K562 (cell line): Measurements from ENCODE around the gene DHCR24. TPM values are rescaled to one million over a fixed set of nuclear protein-coding genes. Genes with fewer than 3 reads are reported as not detected.

Experiments used
- ATAC-seq: fragments of 200-7000 bp; cut with Tn5 transposase; 3 replicates; pipeline ENCODE4 v1.9.1; 2020; ENCODE audit warnings: moderate library complexity
- BruUV-seq: library from RNA; stranded (reverse); fragments of 400-500 nt; replicated peaks from 2 replicates; lab custom pipeline; 2021; lab: Mats Ljungman, UMichigan
- CTCF ChIA-PET: fragments of 300-600 bp; formaldehyde crosslinking; extraction: SDS; loops from one replicate; lab custom pipeline; 2021; ENCODE audit warnings: low intra/inter-chr PET ratio; lab: Yijun Ruan, JAX
- POLR2A ChIA-PET: fragments of 300-600, 350-650 bp; sonication (Branson Sonifier 250); formaldehyde crosslinking; extraction: SDS; loops from one replicate; lab custom pipeline; 2021; ENCODE audit warnings: antibody characterized with exemption, inconsistent platforms; lab: Yijun Ruan, JAX
- DNase-seq, 4 experiments: peaks; one replicate each; pipeline versions ENCODE4 v3.0.0 to v3.0.0-alpha.2; 2011 to 2018; ENCODE audit warnings: low spot score in 3 of 4, mixed read lengths in 3 of 4; ENCODE audit errors: extremely low read depth in 1 of 4
- FAIRE-seq: peaks from 2 replicates; lab custom pipeline; 2011; peaks lifted over from hg19 to GRCh38; lab: Jason Lieb, UNC
- H2AFZ ChIP-seq: 2 replicates; pipeline ENCODE4 v1.6.0; 2011; ENCODE audit warnings: low read depth, low read length, control low read depth, inconsistent platforms
- H3K27ac ChIP-seq: fragments of 200-600 bp; 3 replicates; pipeline ENCODE4 v1.8.0; 2011; ENCODE audit warnings: low read depth, mild to moderate bottlenecking, control low read depth, inconsistent platforms, low read length, moderate library complexity, mixed read lengths; ENCODE audit errors: extremely low read depth
- H3K27me3 ChIP-seq, 2 experiments: fragments of 300-600 bp in 1 of 2; 2 replicates in 1 of 2; 3 replicates in 1 of 2; pipeline versions ENCODE4 v1.6.0 to v1.8.0; 2011; ENCODE audit warnings: inconsistent platforms in 2 of 2, low read length in 2 of 2, mild to moderate bottlenecking in 1 of 2, mixed read lengths in 1 of 2, moderate library complexity in 1 of 2; ENCODE audit not compliant: control insufficient read depth in 2 of 2, insufficient read depth in 2 of 2
- H3K36me3 ChIP-seq: fragments of 300-600 bp; 3 replicates; pipeline ENCODE4 v1.8.0; 2011; ENCODE audit warnings: mild to moderate bottlenecking, low read length, inconsistent platforms; ENCODE audit not compliant: control insufficient read depth, insufficient read depth
- H3K4me1 ChIP-seq, 2 experiments: fragments of 200-600 bp in 1 of 2; replicated peaks in 1 of 2; 2 replicates in 1 of 2; 3 replicates in 1 of 2; pipeline versions ENCODE4 v1.5.1 to v1.8.0; 2011; ENCODE audit warnings: inconsistent platforms in 2 of 2, low read length in 2 of 2, mild to moderate bottlenecking in 1 of 2, mixed read lengths in 1 of 2, moderate library complexity in 1 of 2; ENCODE audit not compliant: control insufficient read depth in 2 of 2, insufficient read depth in 2 of 2
- H3K4me2 ChIP-seq: 2 replicates; pipeline ENCODE4 v1.6.1; 2011; ENCODE audit warnings: low read length, control low read depth, inconsistent platforms, mixed read lengths; ENCODE audit not compliant: insufficient read depth
- H3K4me3 ChIP-seq: fragments of 200-600 bp; sonication (generic), shearing (Covaris generic); 2 replicates; pipeline ENCODE4 v1.5.1; 2016; ENCODE audit warnings: control low read depth, inconsistent platforms
- H3K79me2 ChIP-seq: fragments of 200-600 bp; 3 replicates; pipeline ENCODE4 v1.8.0; 2011; ENCODE audit warnings: low read length, inconsistent platforms; ENCODE audit not compliant: control insufficient read depth, insufficient read depth
- H3K9ac ChIP-seq, 2 experiments: 2 replicates each; pipeline versions ENCODE4 v1.6.0 to v1.6.1; 2011; ENCODE audit warnings: low read depth in 2 of 2, low read length in 2 of 2, control low read depth in 1 of 2, inconsistent platforms in 1 of 2, mild to moderate bottlenecking in 1 of 2, mixed read lengths in 1 of 2; ENCODE audit not compliant: insufficient read depth in 1 of 2
- H3K9me1 ChIP-seq: one replicate; pipeline ENCODE4 v1.6.0; 2011; ENCODE audit warnings: inconsistent platforms, mild to moderate bottlenecking, low read length, moderate library complexity; ENCODE audit not compliant: control insufficient read depth, insufficient read depth
- H3K9me3 ChIP-seq: replicated peaks from 2 replicates; pipeline ENCODE4 v1.5.1; 2011; ENCODE audit warnings: low read depth, low read length, inconsistent platforms; ENCODE audit not compliant: control insufficient read depth, insufficient read depth
- H4K20me1 ChIP-seq: replicated peaks from 2 replicates; pipeline ENCODE4 v1.6.1; 2011; ENCODE audit warnings: low read length, inconsistent platforms, mixed read lengths; ENCODE audit not compliant: control insufficient read depth, insufficient read depth
- CGGBP1 ChIP-seq: fragments of 250-450 bp; sonication (Bioruptor Pico); IDR thresholded peaks from 2 replicates; pipeline ENCODE4 v1.9.0; 2021; ENCODE audit warnings: mild to moderate bottlenecking
- CXXC5 ChIP-seq: fragments of 250-450 bp; sonication (Bioruptor Pico); IDR thresholded peaks from 2 replicates; pipeline ENCODE4 v1.8.0; 2022; ENCODE audit warnings: inconsistent platforms, mild to moderate bottlenecking, moderate library complexity
- EZH2 ChIP-seq: IDR thresholded peaks from 2 replicates; pipeline ENCODE4 v1.6.1; 2012; ENCODE audit warnings: low read depth, mild to moderate bottlenecking, inconsistent platforms, low read length, borderline replicate concordance
- FUS ChIP-seq: fragments of 200-400 bp; formaldehyde crosslinking; optimal IDR thresholded peaks from 2 replicates; pipeline ENCODE3; 2017; ENCODE audit warnings: low read depth, low read length
- JUND ChIP-seq, 2 experiments: IDR thresholded peaks; 2 replicates in 1 of 2; 3 replicates in 1 of 2; pipeline ENCODE4 v1.6.1; 2011; ENCODE audit warnings: borderline replicate concordance in 2 of 2, low read depth in 2 of 2, low read length in 2 of 2, improper control_type of control experiment in 1 of 2, missing biosample characterization in 1 of 2, missing genetic modification characterization in 1 of 2, missing genetic modification reagents in 1 of 2
- NCOA6 ChIP-seq: fragments of 450-650 bp; IDR thresholded peaks from 2 replicates; pipeline ENCODE4 v1.6.1; 2017; ENCODE audit warnings: mild to moderate bottlenecking
- NEUROD1 ChIP-seq: fragments of 150-350 bp; IDR thresholded peaks from 2 replicates; pipeline ENCODE4 v1.6.1; 2014; ENCODE audit warnings: borderline replicate concordance, low read length, low read depth; ENCODE audit not compliant: partially characterized antibody
- PHTF2 ChIP-seq: fragments of 250-450 bp; sonication (Bioruptor Pico); IDR thresholded peaks from 2 replicates; pipeline ENCODE4 v1.5.0; 2021; ENCODE audit warnings: mild to moderate bottlenecking
- PRPF4 ChIP-seq: fragments of 200-400 bp; formaldehyde crosslinking; IDR thresholded peaks from one replicate; pipeline ENCODE4 v1.6.1; 2017; ENCODE audit warnings: low read length, low read depth, mild to moderate bottlenecking; ENCODE audit not compliant: insufficient read depth, poor library complexity, severe bottlenecking
- SP2 ChIP-seq: IDR thresholded peaks from 2 replicates; pipeline ENCODE4 v1.6.1; 2011; ENCODE audit warnings: mild to moderate bottlenecking, low read depth, low read length, moderate library complexity; ENCODE audit not compliant: poor library complexity, severe bottlenecking; ENCODE audit errors: extremely low read depth
- SUPT5H ChIP-seq: fragments of 450-650 bp; IDR thresholded peaks from 2 replicates; pipeline ENCODE4 v1.6.1; 2016
- TCFL5 ChIP-seq: fragments of 250-450 bp; sonication (Bioruptor Pico); conservative IDR thresholded peaks from 2 replicates; pipeline ENCODE4 v1.6.1; 2021; ENCODE audit warnings: mild to moderate bottlenecking, moderate library complexity, matching md5 sums
- TEAD1 ChIP-seq, 2 experiments: fragments of 450-650 bp in 1 of 2; sonication (generic) in 1 of 2; formaldehyde crosslinking; IDR thresholded peaks; 2 replicates each; pipeline versions ENCODE4 v1.4.0 to v1.8.0; 2020 to 2022; ENCODE audit warnings: mild to moderate bottlenecking in 2 of 2, missing genetic modification reagents in 1 of 2
- THRAP3 ChIP-seq: fragments of 450-650 bp; IDR thresholded peaks from 2 replicates; pipeline ENCODE4 v1.6.1; 2016; ENCODE audit warnings: mild to moderate bottlenecking, inconsistent platforms, borderline replicate concordance
- TRIM25 ChIP-seq: fragments of 450-650 bp; IDR thresholded peaks from 2 replicates; pipeline ENCODE4 v1.7.0; 2016; ENCODE audit warnings: borderline replicate concordance
- YBX1 ChIP-seq: fragments of 450-650 bp; IDR thresholded peaks from 2 replicates; pipeline ENCODE4 v1.7.1; 2016; ENCODE audit warnings: mild to moderate bottlenecking
- ZC3H4 ChIP-seq: sonication (generic); formaldehyde crosslinking; IDR thresholded peaks from 2 replicates; pipeline ENCODE4 v1.9.0; 2021; ENCODE audit warnings: missing genetic modification reagents, borderline replicate concordance
- ZNF280A ChIP-seq: fragments of 450-650 bp; IDR thresholded peaks from 2 replicates; pipeline ENCODE4 v1.6.1; 2018; ENCODE audit warnings: mild to moderate bottlenecking, low read depth; ENCODE audit not compliant: partially characterized antibody
- ZNF408 ChIP-seq: fragments of 250-450 bp; sonication (Bioruptor Pico); IDR thresholded peaks from 2 replicates; pipeline ENCODE4 v1.4.0; 2020; ENCODE audit warnings: low read depth, mild to moderate bottlenecking, moderate library complexity
- WGBS: fragments of 100-300 bp; shearing (Covaris generic); methylation state at CpG from one replicate; pipeline ENCODE4 v1.1.6; 2016; ENCODE audit warnings: low coverage, mixed read lengths; ENCODE audit not compliant: insufficient coverage; ENCODE audit errors: missing lambda C conversion rate; 5-methylcytosine and 5-hydroxymethylcytosine counted together
- in situ Hi-C: fragments of 300-500 bp; cut with MboI; formaldehyde crosslinking; loops from 4 replicates; pipeline ENCODE4 v1.15.0; 2018; ENCODE audit warnings: inconsistent platforms, mixed read lengths
- intact Hi-C: fragments of 100-400 bp; cut with micrococcal nuclease; formaldehyde crosslinking; loops from 2 replicates; pipeline ENCODE4 v1.14.2; 2022
- polyA plus RNA-seq, 8 experiments: library from polyadenylated mRNA; depleted of rRNA in 4 of 8; stranded (reverse) in 5 of 8; unstranded in 3 of 8; fragments of >200 nt; fragmentation: Nextera tagmentation in 2 of 8; fragmentation: Illumina TruSeq in 1 of 8; extraction: Ambion mirVana in 2 of 8; extraction: Trizol in 1 of 8; gene quantifications; 2 replicates each; pipeline versions ENCODE4 v1.2.1 to v1.2.3, GENCODE V29; 2011 to 2014; ENCODE audit warnings: inconsistent platforms in 1 of 8, missing spikeins in 1 of 8
- total RNA-seq, 7 experiments: library from RNA; depleted of rRNA in 6 of 7; stranded (reverse); fragments of >200 nt in 6 of 7; fragmentation: Illumina TruSeq in 2 of 7; extraction: Trizol in 2 of 7; gene quantifications; 2 replicates each; pipeline versions ENCODE4 v1.2.1 to v1.2.3, GENCODE V29; 2011 to 2021; ENCODE audit warnings: low replicate concordance in 1 of 7

Gene DHCR24
- total and polyA plus RNA-seq, 9 of the 15 experiments (the other 6 are each of a cell fraction or from before 2014, with no cell fraction given), result 23.4 to 161 (median 79.9) TPM

GRCh38 chr1:54816951-54817350 is 70.0 kb downstream of the DHCR24 start (continued):
- no peak for TF ChIP-seq PRPF4
- TF ChIP-seq ZC3H4 (CRISPR knock-in tag), result no peak
- TF ChIP-seq ZNF408 (CRISPR knock-in tag), result no peak
- TF ChIP-seq, all 486 proteins: peak for 0

DNA sequence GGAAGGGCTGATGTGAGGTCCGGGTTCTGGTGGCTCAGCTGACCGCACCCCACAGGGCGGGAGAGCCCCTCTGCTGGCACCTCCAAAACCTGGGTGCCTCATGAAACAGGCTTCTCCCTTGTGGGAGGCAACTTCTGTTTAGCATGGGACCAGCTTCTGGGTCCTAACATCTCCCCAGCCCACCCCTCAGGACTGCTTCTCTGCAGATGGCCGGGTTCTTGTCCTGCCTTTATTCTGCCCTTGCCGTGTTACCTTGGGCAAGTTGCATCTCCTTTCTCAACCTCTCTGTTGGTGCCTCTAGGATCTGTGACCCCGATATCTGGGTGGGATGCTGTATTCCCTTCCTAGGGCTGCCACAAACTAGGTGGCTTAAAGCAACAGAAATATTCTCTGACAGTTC is 70.9 kb downstream of the DHCR24 start:
- H3K27me3 ChIP-seq, result peaks cover 36 to 73% of the 10 kb centered on the region in 2 experiments
- FAIRE-seq, result no peak
- TF ChIP-seq TEAD1 (CRISPR knock-in tag; IDR thresholded peaks at IDR 0.05) (no peak), NEUROD1 (no peak), ZNF280A (no peak), YBX1 (no peak), PHTF2 (CRISPR knock-in tag) (no peak), SP2 (no peak), EZH2 (no peak), FUS (no peak), TRIM25 (no peak), NCOA6 (no peak), JUND (IDR thresholded peaks at IDR 0.05; ENCODE audit: borderline replicate concordance, low read depth, low read length) (no peak), JUND (tag; IDR thresholded peaks at IDR 0.05; ENCODE audit: borderline replicate concordance, low read depth, low read length) (no peak), SUPT5H (no peak), THRAP3 (no peak), CGGBP1 (no peak), CXXC5 (CRISPR knock-in tag) (no peak), TCFL5 (no peak)

More for the DNA sequence above, 70.9 kb downstream of the DHCR24 start:
- H3K9ac ChIP-seq, result no peak overlapping the region
- H2AFZ ChIP-seq, result no peak overlapping the region
- H3K9me3 ChIP-seq, result no peaks in the 10 kb centered on the region
- in situ Hi-C loops, result no loop called here
- WGBS, result 2% methylated on average over 6 of the region's 6 CpGs
- no peaks in the 10 kb centered on the region for H3K36me3 ChIP-seq
- H3K9me1 ChIP-seq, result no peaks in the 10 kb centered on the region
- DNase-seq (no peak), ATAC-seq (no peak)
- no peaks in the 10 kb centered on the region for H3K79me2 ChIP-seq
- CTCF ChIA-PET, result no interaction called here
- POLR2A ChIA-PET, result interaction anchor here (0.6 to 1.0 kb wide), 2 partner anchors 15 to 978 kb away, joined by 3 to 5 read pairs; partner anchors contain the start of gene NDC1
- H3K27ac ChIP-seq, result no peak overlapping the region
- no TSS peak for BruUV-seq
- H4K20me1 ChIP-seq, result peaks cover 1% of the 10 kb centered on the region; the same call in 1 of the 2 replicates
- H3K4me1 ChIP-seq, result no peaks in the 10 kb centered on the region
- no peak overlapping the region for H3K4me2 ChIP-seq
- no peak overlapping the region for H3K4me3 ChIP-seq
- intact Hi-C loops, result no loop called here
